ENCODE results near the gene RASA1.

Gene RASA1

GRCh38 chr5:87400305-87400899, 132.7 kb downstream of the RASA1 start:
- in situ Hi-C loops (cut with HindIII; ENCODE audit: low sequenced_read_pairs): no loop called here

GRCh38 chr5:87401626-87402025, 133.9 kb downstream of the RASA1 start:
- in situ Hi-C loops (cut with HindIII; ENCODE audit: low sequenced_read_pairs): no loop called here

DNA sequence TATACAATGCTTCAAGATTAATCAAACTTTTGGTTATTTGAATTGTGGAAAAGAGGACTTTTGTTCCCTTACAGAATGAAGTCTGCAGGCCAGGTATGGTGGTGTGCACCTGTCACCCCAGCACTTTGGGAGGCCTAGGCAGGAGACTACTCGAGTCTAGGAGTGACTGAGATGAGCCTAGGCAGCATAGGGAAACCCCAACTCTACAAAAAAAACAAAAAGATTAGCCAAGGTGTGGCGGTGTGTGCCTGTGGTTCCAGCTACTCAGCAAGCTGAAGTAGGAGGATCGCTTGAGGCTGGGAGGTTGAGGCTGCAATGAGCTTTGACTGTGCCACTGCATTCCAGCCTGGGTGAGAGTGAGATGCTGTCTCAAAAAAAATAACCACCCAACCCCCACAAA, 135.7 kb downstream of the RASA1 start:
- in situ Hi-C loops (cut with HindIII; ENCODE audit: low sequenced_read_pairs): no loop called here

DNA sequence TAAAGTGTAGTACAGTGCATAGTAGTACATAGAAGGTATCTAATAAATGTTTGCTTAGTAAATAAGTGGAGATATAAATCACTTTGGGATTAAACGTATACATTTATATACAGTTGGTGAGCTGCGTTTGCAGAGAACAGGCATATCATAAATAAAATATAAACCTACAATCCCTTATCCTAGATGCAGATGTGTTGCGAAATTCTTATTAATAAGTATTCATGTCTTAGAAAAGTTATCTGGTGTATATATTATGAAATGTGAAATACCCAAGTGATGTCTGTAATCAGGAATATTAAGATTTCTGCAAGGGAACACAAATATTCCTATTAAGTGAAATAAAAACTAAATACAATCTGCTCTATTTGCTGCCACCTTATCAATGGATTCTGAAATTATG, 136.2 kb downstream of the RASA1 start:
- in situ Hi-C loops (cut with HindIII; ENCODE audit: low sequenced_read_pairs): no loop called here

DNA sequence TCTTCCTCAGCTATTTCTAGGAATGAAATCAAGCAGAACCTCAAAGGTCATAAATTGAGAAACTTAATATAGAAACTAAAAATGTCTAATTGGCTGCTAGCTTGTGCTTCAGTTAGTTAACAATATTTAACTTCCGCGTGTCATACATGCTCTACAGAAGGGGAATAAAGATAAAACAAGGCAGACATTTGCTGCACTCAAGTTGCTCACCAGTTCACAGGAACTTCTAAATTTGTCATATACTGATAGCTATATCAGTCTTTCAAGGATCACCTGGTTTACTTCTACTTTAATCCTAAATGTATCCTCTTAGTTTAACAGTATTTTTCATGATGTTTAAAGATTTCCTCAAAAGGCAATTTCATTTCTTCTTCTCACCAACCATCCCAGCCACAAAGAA, 136.7 kb downstream of the RASA1 start:
- in situ Hi-C loops (cut with HindIII; ENCODE audit: low sequenced_read_pairs): no loop called here

GRCh38 chr5:87405472-87406155, 137.9 kb downstream of the RASA1 start:
- in situ Hi-C loops (cut with HindIII; ENCODE audit: low sequenced_read_pairs): no loop called here

GRCh38 chr5:87408204-87408603, 140.5 kb downstream of the RASA1 start:
- in situ Hi-C loops (cut with HindIII; ENCODE audit: low sequenced_read_pairs): no loop called here

GRCh38 chr5:87410931-87411330, 143.2 kb downstream of the RASA1 start:
- in situ Hi-C loops (cut with HindIII; ENCODE audit: low sequenced_read_pairs): no loop called here

DNA sequence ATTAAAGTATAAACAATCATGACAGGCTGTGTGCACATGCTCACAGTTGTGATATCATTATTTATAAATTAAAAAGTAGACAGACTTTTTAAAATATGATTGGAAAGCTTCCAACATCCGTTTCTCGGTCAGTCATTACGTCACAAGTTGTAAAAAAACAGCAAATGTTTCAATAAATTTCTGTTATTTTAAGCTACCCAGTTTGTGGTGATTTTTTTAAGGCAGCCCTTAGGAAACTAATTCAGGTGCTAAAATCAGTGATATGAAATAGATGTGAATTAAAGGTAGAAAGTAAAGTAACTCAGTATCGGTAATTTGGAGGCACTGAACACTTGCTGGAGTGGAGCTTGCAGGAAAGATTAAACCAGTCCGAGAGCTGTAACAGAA, 143.9 kb downstream of the RASA1 start:
- in situ Hi-C loops (cut with HindIII; ENCODE audit: low sequenced_read_pairs): no loop called here

GRCh38 chr5:87411973-87412629, 144.4 kb downstream of the RASA1 start:
- in situ Hi-C loops (cut with HindIII; ENCODE audit: low sequenced_read_pairs): no loop called here

DNA sequence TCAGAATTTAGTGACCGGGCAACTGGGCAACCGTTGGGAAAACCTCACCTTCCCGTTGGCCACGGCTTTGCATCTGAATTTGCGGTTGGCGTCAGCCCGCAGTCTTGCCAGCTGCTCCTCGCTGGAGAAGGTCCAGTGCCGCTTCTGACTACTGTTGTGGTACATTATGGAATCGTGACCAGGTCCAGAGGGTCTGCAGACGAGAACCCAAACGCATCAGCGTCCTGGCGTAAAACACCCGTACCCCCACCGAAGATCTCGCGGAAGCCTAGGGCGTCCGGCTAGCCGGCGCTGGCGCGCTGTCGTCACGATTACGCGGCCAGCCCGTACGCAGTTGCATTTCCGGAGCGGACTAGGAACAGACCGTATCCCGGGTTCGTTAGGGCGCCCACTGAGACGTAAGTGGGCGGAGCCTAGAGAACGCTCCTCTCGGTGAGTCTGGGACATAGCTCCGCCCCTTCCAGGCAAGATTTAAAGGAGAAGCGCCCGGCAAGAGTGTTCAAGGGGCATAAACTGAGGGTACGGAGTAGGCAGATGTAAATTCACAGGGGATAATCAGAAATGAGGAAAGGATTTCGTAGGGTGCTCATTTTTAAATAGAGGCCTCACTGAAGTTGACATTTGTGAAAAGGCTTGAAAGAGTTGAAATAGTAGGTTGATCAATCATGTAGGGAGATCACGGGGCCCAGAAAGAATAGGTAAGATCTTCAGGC, 145.1 kb downstream of the RASA1 start, which contains the start of gene CCNH:
TSS of gene CCNH (minus strand) at position 301 of the 713 bp plus-strand sequence. CDS start at position 165, 136 bp downstream.
- in situ Hi-C loops (cut with HindIII; ENCODE audit: low sequenced_read_pairs): no loop called here

GRCh38 chr5:87413343-87413645, 145.6 kb downstream of the RASA1 start:
- in situ Hi-C loops (cut with HindIII; ENCODE audit: low sequenced_read_pairs): no loop called here

GRCh38 chr5:87418506-87418905, 150.8 kb downstream of the RASA1 start:
- in situ Hi-C loops (cut with HindIII; ENCODE audit: low sequenced_read_pairs): no loop called here

- in situ Hi-C loops (cut with HindIII; ENCODE audit: low sequenced_read_pairs): no loop called here
Observed at GRCh38 chr5:87421307-87421706, 153.6 kb downstream of the RASA1 start.

DNA sequence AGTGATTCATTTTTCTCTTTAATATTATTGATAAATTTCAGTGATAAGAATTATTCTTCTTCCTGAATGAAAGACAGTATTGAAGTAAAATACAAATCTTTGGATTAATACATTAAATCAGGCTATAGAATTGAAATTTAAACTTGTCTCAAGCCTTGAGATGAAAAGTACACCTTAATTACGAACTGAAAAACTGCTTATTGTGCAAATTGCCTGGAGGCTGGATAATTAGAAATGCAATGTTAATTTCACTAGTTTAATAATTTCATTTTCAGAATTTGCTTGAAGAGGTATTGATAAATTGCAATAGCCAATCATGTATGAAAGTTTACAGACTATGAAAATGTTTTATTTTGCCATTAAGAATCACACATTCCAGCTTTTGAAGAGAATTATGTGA, 156.1 kb downstream of the RASA1 start:
- in situ Hi-C loops (cut with HindIII; ENCODE audit: low sequenced_read_pairs): no loop called here

GRCh38 chr5:87430863-87431457, 163.3 kb downstream of the RASA1 start:
- in situ Hi-C loops (cut with HindIII; ENCODE audit: low sequenced_read_pairs): no loop called here

DNA sequence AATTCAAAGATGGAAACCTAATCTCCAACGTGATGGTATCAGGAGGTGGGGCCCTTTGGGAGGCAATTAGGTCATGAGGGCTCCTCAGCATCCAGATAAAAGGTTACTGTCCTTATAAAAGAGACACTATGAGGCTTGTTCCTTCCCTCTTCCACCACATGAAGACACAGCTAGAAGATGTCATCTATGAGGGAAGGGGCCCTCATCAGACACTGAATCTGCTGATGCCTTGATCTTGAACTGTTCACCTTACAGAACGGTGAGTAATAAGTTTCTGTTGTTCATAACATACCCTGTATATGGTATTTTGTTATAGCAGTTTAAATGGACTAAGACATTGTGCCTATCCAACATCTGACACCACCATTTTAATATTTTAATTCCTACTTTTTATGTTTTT, 164.8 kb downstream of the RASA1 start:
- in situ Hi-C loops (cut with HindIII; ENCODE audit: low sequenced_read_pairs): no loop called here

DNA sequence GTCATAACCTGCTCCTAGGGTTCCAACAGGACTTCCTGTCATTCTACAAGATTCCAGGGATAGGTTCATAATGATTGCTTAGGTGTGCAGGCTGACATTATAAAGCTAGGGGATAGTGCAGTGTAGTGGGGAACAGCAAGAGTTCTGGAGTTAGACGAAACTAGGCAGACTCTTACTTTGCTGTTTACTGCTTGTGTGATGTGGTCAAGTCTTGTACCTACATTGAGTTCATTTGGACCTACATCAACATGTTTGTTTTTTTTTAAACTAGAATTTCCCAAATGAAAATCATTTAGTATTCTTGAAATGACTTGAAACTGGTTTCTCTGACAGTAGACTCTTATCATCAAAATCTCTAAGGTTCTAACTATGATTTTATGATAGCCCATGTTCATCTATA, 166.3 kb downstream of the RASA1 start:
- in situ Hi-C loops (cut with HindIII; ENCODE audit: low sequenced_read_pairs): no loop called here

DNA sequence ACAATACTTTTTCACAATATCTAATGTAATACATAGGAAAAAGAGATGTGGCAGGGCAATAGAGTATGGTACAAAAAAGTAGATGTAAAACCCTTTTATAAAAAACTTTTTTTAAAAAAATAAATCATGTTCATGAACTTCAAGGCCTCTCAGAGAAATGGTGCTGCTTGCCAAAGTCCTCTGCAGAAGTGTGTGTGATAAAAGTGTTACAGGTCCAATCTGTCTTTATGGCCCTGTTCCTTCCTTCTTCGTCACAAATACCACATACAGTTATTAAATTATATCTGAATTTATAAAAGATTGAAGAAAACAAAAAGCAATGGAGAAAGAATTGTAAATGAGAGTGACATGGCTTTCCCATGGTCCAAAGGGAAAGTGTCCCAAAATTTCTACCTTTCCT, 166.8 kb downstream of the RASA1 start:
- in situ Hi-C loops (cut with HindIII; ENCODE audit: low sequenced_read_pairs): no loop called here

DNA sequence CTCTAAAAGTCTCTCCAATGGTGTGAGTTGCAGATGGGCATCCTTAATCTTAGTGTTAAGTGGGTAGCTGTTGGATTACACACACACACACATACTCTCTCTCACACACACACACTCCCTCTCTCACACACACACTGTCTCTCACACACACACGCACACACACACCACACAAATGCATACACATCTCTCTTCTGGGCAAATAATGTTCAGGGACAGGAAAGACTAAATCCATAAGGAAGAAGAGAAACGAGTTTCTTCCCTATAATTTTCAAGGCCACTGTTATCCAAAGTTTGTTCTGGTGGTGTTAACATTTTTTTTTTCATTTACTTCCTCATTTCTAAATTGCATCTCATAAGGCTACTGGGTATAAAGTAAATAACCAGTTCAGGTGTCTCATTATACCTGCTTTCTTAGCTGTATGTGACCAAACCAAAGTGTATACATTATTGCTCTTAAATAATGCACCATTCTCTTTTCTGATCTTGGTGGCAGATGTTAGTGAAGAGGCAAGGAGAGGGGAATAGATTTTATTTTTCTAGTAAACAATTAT, 167.5 kb downstream of the RASA1 start:
- in situ Hi-C loops (cut with HindIII; ENCODE audit: low sequenced_read_pairs): no loop called here

- in situ Hi-C loops (cut with HindIII; ENCODE audit: low sequenced_read_pairs): no loop called here
Observed at GRCh38 chr5:87437724-87438123, 170.0 kb downstream of the RASA1 start.

Measured in endothelial cell of hepatic sinusoid (primary cell).